H4 (cell line): ENCODE data around the gene RNF25. TPM values are rescaled to one million over a fixed set of nuclear protein-coding genes. Genes with fewer than 3 reads are reported as not detected.

Source experiments
- DNase-seq: peaks from one replicate; pipeline ENCODE4 v3.0.0-alpha.2; 2015; ENCODE audit warnings: low spot score
- total RNA-seq: library from RNA; depleted of rRNA; stranded (reverse); fragments of >200 nt; shearing (Covaris generic); gene quantifications from 2 replicates; pipeline ENCODE4 v1.2.3, GENCODE V29; 2014

Gene RNF25
- total RNA-seq, 1 experiment from 2014 or later, result 35.2 TPM

GRCh38 chr2:218680061-218680460 is 8.3 kb upstream of the RNF25 start:
- no peak for DNase-seq

DNA sequence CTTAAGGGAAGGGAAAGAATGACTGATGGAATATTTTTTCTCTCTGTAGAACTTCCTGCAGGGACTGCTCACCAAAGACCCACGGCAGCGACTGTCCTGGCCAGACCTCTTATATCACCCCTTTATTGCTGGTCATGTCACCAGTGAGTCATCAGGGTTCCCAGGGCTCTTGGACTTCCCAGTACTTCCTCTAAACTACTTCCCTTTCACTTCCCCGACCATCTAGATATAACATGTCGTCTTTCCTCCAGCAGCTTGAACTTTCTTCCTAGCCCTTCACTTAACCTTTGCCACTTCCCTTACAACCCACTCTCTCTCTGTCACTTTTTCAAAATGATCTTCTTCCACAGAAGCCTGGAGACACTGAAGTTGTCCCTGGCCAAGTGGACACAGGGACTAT is 7.3 kb upstream of the RNF25 start:
- no peak for DNase-seq

- DNase-seq, result no peak
Measured at GRCh38 chr2:218671097-218671653, 627 bp downstream of the RNF25 start.

- no peak for DNase-seq
Measured at GRCh38 chr2:218664653-218665052, 7.1 kb downstream of the RNF25 start.

GRCh38 chr2:218663901-218664300 is 7.9 kb downstream of the RNF25 start:
- no peak for DNase-seq

DNA sequence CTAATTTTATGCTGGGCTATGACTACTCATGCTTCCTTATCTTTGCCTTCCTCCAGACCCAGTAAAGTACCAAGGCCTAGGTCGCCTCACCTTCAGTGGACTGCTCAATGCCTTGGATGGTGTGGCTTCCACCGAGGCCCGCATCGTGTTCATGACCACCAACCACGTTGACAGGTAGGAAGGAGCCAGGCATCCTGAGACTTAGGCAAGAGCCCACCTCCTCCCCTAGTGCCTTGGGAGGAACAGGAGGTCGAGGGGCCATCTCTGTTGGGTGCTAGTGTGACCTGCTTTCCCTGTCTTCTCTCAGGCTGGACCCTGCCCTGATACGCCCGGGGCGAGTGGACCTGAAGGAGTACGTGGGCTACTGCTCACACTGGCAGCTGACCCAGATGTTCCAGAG is 9.0 kb downstream of the RNF25 start:
- DNase-seq, result no peak

DNA sequence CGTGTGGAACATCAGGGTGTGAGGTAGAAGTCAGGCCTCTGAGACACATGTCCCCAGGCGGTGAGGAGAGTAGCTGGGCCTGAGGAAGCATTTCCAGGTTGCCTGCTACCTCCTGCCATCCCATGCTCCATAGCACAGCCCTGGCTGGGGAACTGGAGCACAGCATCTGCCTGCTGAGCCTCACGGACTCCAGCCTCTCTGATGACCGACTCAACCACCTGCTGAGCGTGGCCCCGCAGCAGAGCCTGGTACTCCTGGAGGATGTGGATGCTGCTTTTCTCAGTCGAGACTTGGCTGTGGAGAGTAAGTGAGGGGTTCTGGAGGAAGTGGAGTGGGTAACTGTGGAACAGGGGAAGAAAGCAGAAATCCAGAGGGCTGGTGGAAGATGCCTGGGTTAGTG is 9.4 kb downstream of the RNF25 start:
- DNase-seq, result no peak

GRCh38 chr2:218659988-218660358 is 11.8 kb downstream of the RNF25 start:
- DNase-seq, result no peak

- peak; percentile 79 for DNase-seq
Measured at GRCh38 chr2:218659258-218659987, 12.4 kb downstream of the RNF25 start, which contains the start of the genes BCS1L and ZNF142. Gene BCS1L, plus strand, starts transcription at chr2:218659683. Its CDS starts 1,305 bp downstream, at chr2:218660988. Gene ZNF142, minus strand, starts transcription at chr2:218659623. Its CDS starts 3,194 bp downstream, at chr2:218656429.

GRCh38 chr2:218658671-218659257 is 13.0 kb downstream of the RNF25 start:
- DNase-seq, result peak; percentile 51

GRCh38 chr2:218655751-218656150 is 16.1 kb downstream of the RNF25 start:
- no peak for DNase-seq

GRCh38 chr2:218648787-218649100 is 23.1 kb downstream of the RNF25 start:
- no peak for DNase-seq

DNA sequence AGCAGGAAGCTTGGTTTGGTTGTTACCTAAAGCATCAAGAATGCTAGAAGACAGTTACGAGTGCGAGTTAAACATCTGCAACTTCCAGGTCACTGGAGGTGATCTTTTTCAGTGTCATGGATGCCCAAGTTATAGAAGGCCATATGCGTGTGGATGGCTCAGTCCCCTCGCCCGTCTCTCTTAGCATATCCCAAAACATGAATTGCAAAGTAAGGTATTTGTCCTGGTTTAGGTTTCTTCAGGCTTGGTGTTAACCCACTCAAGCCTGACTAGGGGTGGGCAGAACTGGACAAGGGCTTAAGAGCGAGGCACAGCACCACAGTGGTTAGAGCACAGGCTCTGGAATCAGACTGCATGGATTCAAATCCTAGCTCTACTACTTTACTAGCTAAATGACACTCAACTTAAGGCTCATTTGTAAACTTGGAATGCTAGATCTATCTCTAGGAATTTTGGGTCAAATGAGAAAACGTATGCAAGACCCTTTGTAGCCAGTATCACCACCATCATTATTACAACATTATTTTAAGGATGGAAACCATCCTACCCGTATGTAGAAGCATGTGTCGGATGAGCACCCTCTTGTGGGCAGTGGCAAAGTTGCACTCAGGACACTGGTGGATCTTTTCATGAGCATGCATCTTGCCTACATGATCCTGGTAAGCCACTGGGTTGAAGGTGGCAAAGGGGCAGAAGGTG is 23.6 kb downstream of the RNF25 start:
- peak; percentile 59 for DNase-seq

DNA sequence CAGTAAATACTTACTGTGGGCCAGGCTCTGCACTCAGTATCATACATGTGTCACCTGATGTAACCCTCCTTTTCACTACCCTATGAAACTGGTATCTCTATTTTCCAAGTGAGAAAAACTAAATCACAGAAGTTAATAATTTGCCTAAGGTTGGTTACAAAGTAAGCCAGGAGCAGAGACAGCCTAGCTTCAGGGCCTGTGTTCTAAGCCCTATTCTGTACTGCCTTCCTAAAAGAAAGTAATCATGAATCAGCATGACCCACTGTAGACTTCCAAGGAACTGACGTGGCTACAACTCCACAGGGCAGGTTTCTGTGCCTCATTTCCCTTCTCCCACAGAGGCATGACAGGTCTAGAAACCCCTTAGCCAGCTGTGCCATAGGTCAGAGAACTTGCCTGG is 26.7 kb downstream of the RNF25 start:
- no peak for DNase-seq

GRCh38 chr2:218644721-218645120 is 27.1 kb downstream of the RNF25 start:
- no peak for DNase-seq

DNA sequence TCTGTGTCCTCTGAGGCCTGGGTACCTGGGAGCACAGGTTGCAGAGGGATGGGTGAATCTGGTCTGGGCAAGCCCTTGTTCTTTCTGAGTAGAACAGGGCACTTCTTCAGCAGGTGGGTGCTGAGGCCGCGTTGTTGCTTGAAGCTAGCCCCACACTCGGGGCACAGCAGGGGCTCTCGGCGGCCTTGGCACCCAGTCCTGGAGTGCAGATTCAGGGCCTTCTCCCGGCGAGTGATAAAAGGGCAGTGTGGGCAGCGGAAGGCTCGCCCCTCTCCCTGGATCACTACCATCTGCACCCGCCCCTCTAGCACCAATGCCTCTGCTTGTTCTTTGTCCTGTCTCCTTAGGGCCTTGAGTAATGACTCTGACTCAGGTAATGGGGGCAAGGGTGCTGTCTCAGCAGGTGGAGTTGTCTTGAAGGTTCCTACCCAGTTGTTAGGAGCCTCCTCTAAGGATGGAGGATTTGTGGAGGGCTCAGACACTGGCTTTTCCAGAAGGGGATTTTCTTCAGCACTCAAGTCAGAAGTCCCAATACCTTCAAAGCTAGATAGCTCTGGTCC is 28.0 kb downstream of the RNF25 start:
- DNase-seq, result no peak

DNA sequence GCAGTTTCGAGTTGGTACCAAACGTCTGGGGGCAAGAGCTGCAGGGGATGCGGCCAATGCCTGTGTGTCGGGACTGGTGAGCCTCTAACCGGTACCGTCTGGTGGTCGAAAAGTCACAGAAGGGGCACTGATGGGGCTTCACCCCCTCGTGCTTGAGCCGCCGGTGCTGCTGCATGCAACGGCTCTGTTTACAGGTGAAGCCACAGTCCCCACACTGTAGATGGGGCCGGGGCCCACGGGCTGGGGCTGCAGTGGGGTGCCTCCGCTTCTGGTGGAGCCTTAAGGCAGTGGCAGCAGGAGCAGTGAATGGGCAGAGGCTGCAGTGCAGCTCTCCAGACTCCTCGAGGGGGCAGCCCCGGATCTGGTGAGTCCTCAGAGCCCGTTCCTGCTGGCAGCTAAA is 29.0 kb downstream of the RNF25 start:
- no peak for DNase-seq

- no peak for DNase-seq
Measured at GRCh38 chr2:218642121-218642656, 29.6 kb downstream of the RNF25 start.

DNA sequence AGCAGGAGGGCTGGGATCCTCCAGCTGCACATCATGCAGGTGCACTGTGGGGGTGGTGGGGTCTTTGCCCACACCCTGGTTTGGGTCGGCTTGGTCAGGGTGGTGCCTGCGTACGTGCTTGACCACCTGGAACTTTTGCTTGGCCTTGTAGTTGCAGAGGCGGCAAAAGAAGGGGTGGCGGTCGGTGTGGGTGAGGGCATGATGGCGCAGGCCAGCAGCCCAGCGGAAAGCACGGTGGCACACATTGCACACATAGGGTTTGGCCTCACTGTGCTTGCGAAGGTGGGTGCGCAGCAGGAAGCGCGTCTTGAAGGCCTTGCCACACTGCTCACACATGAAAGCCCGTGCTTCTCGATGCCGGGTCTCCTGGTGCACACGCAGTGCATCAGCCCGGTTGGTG is 33.4 kb downstream of the RNF25 start:
- no peak for DNase-seq

DNA sequence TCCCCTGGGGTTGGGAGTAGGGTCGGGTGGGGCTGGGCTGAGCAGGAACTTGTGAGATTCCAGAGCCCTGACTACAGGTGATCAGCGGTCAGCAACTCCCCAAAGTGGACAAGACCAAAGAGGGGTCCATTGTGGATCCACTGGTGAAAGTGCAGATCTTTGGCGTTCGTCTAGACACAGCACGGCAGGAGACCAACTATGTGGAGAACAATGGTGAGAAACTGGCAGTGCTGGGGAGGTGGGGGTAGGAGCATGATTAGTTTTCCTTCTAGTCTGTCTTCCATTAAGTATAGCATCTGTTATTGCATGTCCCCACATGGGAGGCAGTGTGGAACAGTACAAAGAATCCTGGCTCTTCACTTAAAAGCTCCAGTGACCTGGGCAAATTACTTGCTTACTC is 36.1 kb downstream of the RNF25 start:
- DNase-seq, result no peak

DNA sequence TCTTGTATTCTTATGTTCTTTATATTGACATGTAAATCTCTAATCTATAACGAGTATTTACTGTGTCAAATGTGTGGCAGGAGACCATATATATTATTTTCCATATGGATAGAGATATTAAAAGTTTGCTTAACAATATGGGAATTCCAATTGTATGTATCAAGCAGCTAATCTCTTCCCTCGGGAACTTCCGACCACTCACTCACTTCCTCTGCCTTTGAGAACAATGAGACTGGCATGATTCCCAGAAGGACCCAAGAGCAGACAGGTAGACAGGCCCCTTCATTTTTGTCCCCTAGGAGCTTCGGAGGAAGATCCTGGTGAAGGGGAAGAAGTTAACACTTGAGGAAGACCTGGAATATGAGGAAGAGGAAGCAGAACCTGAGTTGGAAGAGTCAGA is 40.0 kb downstream of the RNF25 start:
- DNase-seq, result no peak

DNA sequence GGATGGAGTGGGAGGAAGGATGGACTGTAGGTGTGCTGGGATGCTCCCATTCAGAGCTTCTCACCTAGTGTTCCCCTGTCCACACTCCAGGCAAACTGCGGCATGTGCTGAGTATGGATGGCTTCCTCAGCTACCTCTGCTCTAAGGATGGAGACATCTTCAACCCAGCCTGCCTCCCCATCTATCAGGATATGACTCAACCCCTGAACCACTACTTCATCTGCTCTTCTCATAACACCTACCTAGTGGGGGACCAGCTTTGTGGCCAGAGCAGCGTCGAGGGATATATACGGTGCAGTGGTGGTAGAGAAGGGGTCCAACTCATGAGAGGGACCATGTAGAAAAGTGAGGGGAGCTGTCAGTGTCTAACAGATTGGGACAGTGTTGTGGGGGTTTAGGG is 43.9 kb downstream of the RNF25 start:
- no peak for DNase-seq
